ENCODE data around the gene PURA.

- TF ChIP-seq CTCF (IDR thresholded peaks at IDR 0.05; ENCODE audit: low read depth, low read length) (no peak), EZH2phosphoT487 (IDR thresholded peaks at IDR 0.05; ENCODE audit: low read depth) (no peak)
Measured at GRCh38 chr5:140168371-140168770, 54.5 kb downstream of the PURA start.

All from OCI-LY3 (cell line).